GM06990 (cell line): ENCODE measurements around the gene SH2D4B.

Experiments used
- DNase-seq: peaks from one replicate; pipeline ENCODE4 v3.0.0-alpha.2; 2011; ENCODE audit not compliant: insufficient read length; ENCODE audit errors: extremely low read depth
- H3K27me3 ChIP-seq: replicated peaks from 2 replicates; pipeline ENCODE4 v1.6.0; 2011; ENCODE audit warnings: low read length; ENCODE audit not compliant: control insufficient read depth, insufficient read depth
- H3K36me3 ChIP-seq: 2 replicates; pipeline ENCODE4 v1.5.1; 2011; ENCODE audit warnings: low read length; ENCODE audit not compliant: control insufficient read depth, insufficient read depth
- H3K4me3 ChIP-seq: replicated peaks from 2 replicates; pipeline ENCODE4 v1.5.1; 2011; ENCODE audit warnings: low read depth, mild to moderate bottlenecking, control low read depth, low read length
- CTCF ChIP-seq: IDR thresholded peaks from 2 replicates; pipeline ENCODE4 v1.5.1; 2011; ENCODE audit warnings: low read length, control low read depth, mild to moderate bottlenecking, inconsistent platforms; ENCODE audit not compliant: insufficient read depth, poor library complexity, severe bottlenecking

The SH2D4B gene

GRCh38 chr10:80537736-80538480 is at the start of gene SH2D4B:
TSS of gene SH2D4B (plus strand) at chr10:80537902. CDS start at chr10:80538332, 430 bp downstream.
- no peak for DNase-seq
- no peaks in the 10 kb centered on the region for H3K36me3 ChIP-seq
- H3K4me3 ChIP-seq: no peak within 1 kb of the TSS
- TF ChIP-seq CTCF: no peak
- H3K27me3 ChIP-seq: no peaks in the 10 kb centered on the region

- no peak for DNase-seq
- TF ChIP-seq CTCF: no peak
- Histone ChIP-seq H3K36me3 (peaks cover 5% of the 10 kb centered on the region), H3K27me3 (no peaks in the 10 kb centered on the region), H3K4me3 (no peak overlapping the region)
Observed at GRCh38 chr10:80488539-80489066, 49.1 kb upstream of the SH2D4B start.

GRCh38 chr10:80489371-80490112 is 48.2 kb upstream of the SH2D4B start:
- TF ChIP-seq CTCF: no peak
- no peaks in the 10 kb centered on the region for H3K27me3 ChIP-seq
- no peak for DNase-seq
- H3K36me3 ChIP-seq: peaks cover 5% of the 10 kb centered on the region
- no peak overlapping the region for H3K4me3 ChIP-seq

GRCh38 chr10:80491251-80492102 is 46.2 kb upstream of the SH2D4B start:
- no peak for TF ChIP-seq CTCF
- Histone ChIP-seq H3K27me3 (no peaks in the 10 kb centered on the region), H3K4me3 (no peak overlapping the region), H3K36me3 (peaks cover 5% of the 10 kb centered on the region)
- DNase-seq: no peak

- DNase-seq: no peak
- Histone ChIP-seq H3K4me3 (no peak overlapping the region), H3K27me3 (no peaks in the 10 kb centered on the region), H3K36me3 (peaks cover 5% of the 10 kb centered on the region)
- TF ChIP-seq CTCF: no peak
Observed at GRCh38 chr10:80492848-80493521, 44.7 kb upstream of the SH2D4B start.
